Testis (tissue), 3 donors: ENCODE results near the gene CHRM2. TPM values are rescaled to one million over a fixed set of nuclear protein-coding genes. Genes with fewer than 3 reads are reported as not detected.

ENCODE experiments used
- DNase-seq: peaks from one replicate; pipeline ENCODE4 v3.0.0-alpha.2; 2019
- H3K27ac ChIP-seq, 2 donors: fragments of 200-600 bp; sonication (generic); one replicate each; pipeline ENCODE4 v1.5.1; 2019
- H3K27me3 ChIP-seq: fragments of 200-600 bp; sonication (generic); one replicate; pipeline ENCODE4 v1.5.1; 2019
- H3K36me3 ChIP-seq: fragments of 200-600 bp; sonication (generic); one replicate; pipeline ENCODE4 v1.5.1; 2017; ENCODE audit warnings: low read depth; ENCODE audit errors: missing control alignments
- H3K4me1 ChIP-seq: fragments of 200-600 bp; sonication (generic); one replicate; pipeline ENCODE4 v1.5.1; 2019
- H3K4me3 ChIP-seq, 2 donors: fragments of 200-600 bp; sonication (generic); one replicate each; pipeline ENCODE4 v1.5.1; 2017 to 2019
- H3K9me3 ChIP-seq: fragments of 200-600 bp; sonication (generic); one replicate; pipeline ENCODE4 v1.5.1; 2017
- CTCF ChIP-seq, 3 experiments: fragments of 450-650 bp in 2 of 3; fragments of 200-600 bp in 1 of 3; sonication (generic) in 1 of 3; IDR thresholded peaks; one replicate each; pipeline ENCODE4 v1.5.1; 2016 to 2019; ENCODE audit warnings: antibody characterized with exemption in 3 of 3, mild to moderate bottlenecking in 2 of 3, moderate library complexity in 1 of 3
- POLR2A ChIP-seq: fragments of 450-650 bp; IDR thresholded peaks from one replicate; pipeline ENCODE4 v1.6.1; 2017; ENCODE audit warnings: antibody characterized with exemption, mild to moderate bottlenecking, moderate library complexity
- WGBS, 2 donors: methylation state at CpG; one replicate each; pipeline ENCODE4 v1.1.5; 2018; 5-methylcytosine and 5-hydroxymethylcytosine counted together
- intact Hi-C: fragments of 100-400 bp; cut with DNase I; formaldehyde crosslinking; loops from one replicate; pipeline ENCODE4 v1.15.1; 2023; ENCODE audit warnings: low total_unique reads
- polyA plus RNA-seq: library from polyadenylated mRNA; stranded (reverse); fragments of 350-450 nt; fragmentation: Illumina TruSeq; extraction: RNeasy Lipid Tissue Mini Kit (QIAGEN cat#74804); gene quantifications from one replicate; pipeline ENCODE4 v1.2.3, GENCODE V29; 2014; ENCODE audit warnings: low read depth, low replicate concordance; ENCODE audit not compliant: insufficient read depth
- total RNA-seq, 2 donors: library from RNA; depleted of rRNA; stranded (reverse); fragments of >200 nt; gene quantifications; one replicate each; pipeline ENCODE4 v1.2.3, GENCODE V29; 2016

Gene CHRM2
- total and polyA plus RNA-seq, 3 donors from 2014 or later = 0.31 to 1.7 (median 0.55) TPM

GRCh38 chr7:136900005-136900404 is 31.6 kb downstream of the CHRM2 start:
- no peaks in the 10 kb centered on the region for H3K9me3 ChIP-seq
- no peak for DNase-seq
- 74 to 78% methylated on average over 1 of the region's 1 CpG for WGBS, 2 donors
- H3K27me3 ChIP-seq = no peaks in the 10 kb centered on the region
- H3K4me3 ChIP-seq = no peak overlapping the region
- H3K4me1 ChIP-seq = no peaks in the 10 kb centered on the region
- no peaks in the 10 kb centered on the region for H3K36me3 ChIP-seq
- H3K27ac ChIP-seq = no peak overlapping the region
- intact Hi-C loops = no loop called here
- TF ChIP-seq CTCF (IDR thresholded peaks at IDR 0.05) (no peak), POLR2A (no peak)

- Histone ChIP-seq H3K36me3 (no peaks in the 10 kb centered on the region), H3K27ac (no peak overlapping the region), H3K27me3 (no peaks in the 10 kb centered on the region), H3K4me1 (no peaks in the 10 kb centered on the region), H3K4me3 (no peak overlapping the region), H3K9me3 (no peaks in the 10 kb centered on the region)
- intact Hi-C loops = no loop called here
- DNase-seq = no peak
- 70 to 83% methylated on average over 1 of the region's 1 CpG for WGBS, 2 donors
- TF ChIP-seq CTCF (IDR thresholded peaks at IDR 0.05) = no peak
- TF ChIP-seq POLR2A = no peak
Measured at GRCh38 chr7:136910771-136911170, 42.3 kb downstream of the CHRM2 start.

- H3K4me1 ChIP-seq = no peaks in the 10 kb centered on the region
- intact Hi-C loops = no loop called here
- no peak for TF ChIP-seq CTCF (IDR thresholded peaks at IDR 0.05)
- no peak for TF ChIP-seq POLR2A
- no peak overlapping the region for H3K4me3 ChIP-seq
- H3K27me3 ChIP-seq = no peaks in the 10 kb centered on the region
- no peak for DNase-seq
- no peak overlapping the region for H3K27ac ChIP-seq
- WGBS, 2 donors = 76 to 83% methylated on average over 6 of the region's 6 CpGs
- no peaks in the 10 kb centered on the region for H3K9me3 ChIP-seq
- no peaks in the 10 kb centered on the region for H3K36me3 ChIP-seq
Measured at GRCh38 chr7:136911344-136911743, 42.9 kb downstream of the CHRM2 start.

GRCh38 chr7:136912339-136912738 is 43.9 kb downstream of the CHRM2 start:
- Histone ChIP-seq H3K4me1 (no peaks in the 10 kb centered on the region), H3K9me3 (no peaks in the 10 kb centered on the region), H3K36me3 (no peaks in the 10 kb centered on the region), H3K27me3 (no peaks in the 10 kb centered on the region), H3K4me3 (no peak overlapping the region), H3K27ac (no peak overlapping the region)
- no peak for DNase-seq
- intact Hi-C loops = no loop called here
- no peak for TF ChIP-seq POLR2A
- TF ChIP-seq CTCF (IDR thresholded peaks at IDR 0.05) = no peak
- WGBS, 2 donors = 48 to 57% methylated on average over 3 of the region's 3 CpGs

- no peaks in the 10 kb centered on the region for H3K4me1 ChIP-seq
- no peak for TF ChIP-seq CTCF (IDR thresholded peaks at IDR 0.05)
- no peak for TF ChIP-seq POLR2A
- H3K27ac ChIP-seq = no peak overlapping the region
- H3K27me3 ChIP-seq = no peaks in the 10 kb centered on the region
- 77 to 90% methylated on average over 3 of the region's 3 CpGs for WGBS, 2 donors
- DNase-seq = no peak
- no peak overlapping the region for H3K4me3 ChIP-seq
- H3K9me3 ChIP-seq = no peaks in the 10 kb centered on the region
- intact Hi-C loops = no loop called here
- no peaks in the 10 kb centered on the region for H3K36me3 ChIP-seq
Measured at GRCh38 chr7:136914016-136914415, 45.6 kb downstream of the CHRM2 start.
